Liver (tissue), 3 donors: Measurements from ENCODE around the gene SLC5A9.

Source experiments
- ATF3 ChIP-seq: IDR thresholded peaks from 2 replicates; pipeline ENCODE4 v1.6.1; 2016; ENCODE audit warnings: antibody characterized with exemption
- CTCF ChIP-seq: fragments of 150-350 bp; IDR thresholded peaks from 2 replicates; pipeline ENCODE4 v1.5.1; 2017; ENCODE audit warnings: improper control_type of control experiment, low read depth, low read length; ENCODE audit not compliant: missing input control
- FOXA1 ChIP-seq: IDR thresholded peaks from 2 replicates; pipeline ENCODE4 v1.6.1; 2016; ENCODE audit warnings: antibody characterized with exemption
- HNF4A ChIP-seq, 2 donors: conservative IDR thresholded peaks; 2 replicates each; pipeline ENCODE4 v1.6.1; 2016; ENCODE audit warnings: antibody characterized with exemption in 2 of 2, mild to moderate bottlenecking in 2 of 2
- HNF4G ChIP-seq: IDR thresholded peaks from 2 replicates; pipeline ENCODE4 v1.6.1; 2016; ENCODE audit warnings: antibody characterized with exemption
- JUND ChIP-seq, 2 donors: IDR thresholded peaks; 2 replicates each; pipeline ENCODE4 v1.6.1; 2016; ENCODE audit warnings: antibody characterized with exemption in 2 of 2
- MAX ChIP-seq: IDR thresholded peaks from 2 replicates; pipeline ENCODE4 v1.6.1; 2016; ENCODE audit warnings: antibody characterized with exemption
- RAD21 ChIP-seq, 2 donors: IDR thresholded peaks; 2 replicates each; pipeline ENCODE4 v1.6.1; 2016; ENCODE audit warnings: antibody characterized with exemption in 2 of 2, mild to moderate bottlenecking in 2 of 2
- REST ChIP-seq: IDR thresholded peaks from 2 replicates; pipeline ENCODE4 v1.6.1; 2016; ENCODE audit warnings: antibody characterized with exemption, mild to moderate bottlenecking
- RXRA ChIP-seq, 2 donors: IDR thresholded peaks; 2 replicates each; pipeline ENCODE4 v1.6.1; 2017 to 2018; ENCODE audit warnings: antibody characterized with exemption in 2 of 2, mild to moderate bottlenecking in 1 of 2
- donor health status: healthy.
- donor health status: healthy.

GRCh38 chr1:48236716-48237470, 14.4 kb downstream of the SLC5A9 start:
- TF ChIP-seq RAD21 (IDR thresholded peaks at IDR 0.05) (peak; percentile 95 to 97), CTCF (peak; percentile 79), HNF4A (conservative IDR thresholded peaks at IDR 0.05) (no peak), MAX (no peak), REST (no peak), JUND (IDR thresholded peaks at IDR 0.05) (no peak), RXRA (IDR thresholded peaks at IDR 0.05) (no peak), FOXA1 (no peak), ATF3 (no peak), HNF4G (no peak)
